GM18861 (cell line): Measurements from ENCODE around the gene ZNF296.

Source experiments
- ATAC-seq: cut with Tn5 transposase; IDR thresholded peaks from one replicate; pipeline ENCODE4 v1.9.1; 2021; ENCODE audit not compliant: unreplicated experiment

The ZNF296 gene

DNA sequence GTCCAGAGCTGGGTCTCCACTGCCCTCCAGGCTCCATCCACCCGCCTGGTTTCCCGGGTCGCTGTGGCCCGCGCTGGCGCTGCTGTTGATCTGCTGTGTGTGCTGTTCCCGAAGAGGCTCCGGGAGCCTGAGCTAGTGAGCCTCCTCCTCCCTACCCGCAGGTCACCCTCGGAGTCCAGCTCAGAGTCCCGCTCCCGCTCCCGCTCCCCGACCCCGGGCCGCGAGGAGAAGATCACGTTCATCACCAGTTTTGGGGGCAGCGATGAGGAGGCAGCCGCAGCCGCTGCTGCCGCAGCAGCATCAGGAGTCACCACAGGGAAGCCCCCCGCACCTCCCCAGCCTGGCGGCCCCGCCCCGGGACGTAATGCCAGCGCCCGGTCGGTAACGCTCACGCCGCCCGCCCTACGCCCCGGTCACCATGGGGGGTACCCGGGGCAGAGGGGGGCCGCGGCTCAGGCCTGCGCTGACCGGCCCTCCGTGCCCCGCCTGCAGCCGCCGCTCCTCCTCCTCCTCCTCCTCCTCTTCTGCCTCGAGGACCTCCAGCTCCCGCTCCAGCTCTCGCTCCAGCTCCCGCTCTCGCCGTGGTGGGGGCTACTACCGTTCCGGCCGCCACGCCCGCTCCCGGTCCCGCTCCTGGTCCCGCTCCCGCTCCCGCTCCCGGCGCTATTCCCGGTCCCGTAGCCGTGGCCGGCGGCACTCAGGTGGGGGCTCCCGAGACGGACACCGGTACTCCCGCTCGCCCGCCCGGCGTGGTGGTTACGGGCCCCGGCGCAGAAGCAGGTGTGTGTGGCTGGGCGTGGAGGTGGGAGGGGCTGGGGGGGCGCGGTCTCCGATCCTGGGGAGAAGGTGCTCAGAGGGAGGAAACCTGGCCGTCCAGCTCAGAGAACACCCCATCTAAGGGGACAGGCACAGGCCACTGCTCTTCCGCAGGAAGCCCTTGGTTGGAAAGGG lies 12.2 kb downstream of the ZNF296 start:
- no peak for ATAC-seq

DNA sequence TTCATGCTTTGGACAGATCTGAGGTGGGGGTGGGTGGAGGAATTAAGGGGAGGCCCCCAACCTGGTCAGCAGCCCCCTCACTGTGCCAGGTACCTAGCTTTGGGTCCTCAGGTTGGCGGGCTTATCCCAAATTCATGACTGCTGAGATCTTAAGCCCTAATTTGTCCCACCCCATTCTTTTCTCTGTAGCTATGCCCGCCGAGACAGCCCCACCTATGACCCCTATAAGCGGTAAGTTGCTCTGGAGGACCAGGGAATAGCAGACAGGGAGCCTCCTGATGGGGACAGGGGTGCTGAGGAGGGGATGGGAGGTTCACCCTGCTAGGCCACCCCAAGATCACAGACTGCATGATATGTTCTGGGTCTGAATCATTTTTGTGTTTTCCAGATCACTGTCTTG lies 14.3 kb downstream of the ZNF296 start:
- no peak for ATAC-seq

DNA sequence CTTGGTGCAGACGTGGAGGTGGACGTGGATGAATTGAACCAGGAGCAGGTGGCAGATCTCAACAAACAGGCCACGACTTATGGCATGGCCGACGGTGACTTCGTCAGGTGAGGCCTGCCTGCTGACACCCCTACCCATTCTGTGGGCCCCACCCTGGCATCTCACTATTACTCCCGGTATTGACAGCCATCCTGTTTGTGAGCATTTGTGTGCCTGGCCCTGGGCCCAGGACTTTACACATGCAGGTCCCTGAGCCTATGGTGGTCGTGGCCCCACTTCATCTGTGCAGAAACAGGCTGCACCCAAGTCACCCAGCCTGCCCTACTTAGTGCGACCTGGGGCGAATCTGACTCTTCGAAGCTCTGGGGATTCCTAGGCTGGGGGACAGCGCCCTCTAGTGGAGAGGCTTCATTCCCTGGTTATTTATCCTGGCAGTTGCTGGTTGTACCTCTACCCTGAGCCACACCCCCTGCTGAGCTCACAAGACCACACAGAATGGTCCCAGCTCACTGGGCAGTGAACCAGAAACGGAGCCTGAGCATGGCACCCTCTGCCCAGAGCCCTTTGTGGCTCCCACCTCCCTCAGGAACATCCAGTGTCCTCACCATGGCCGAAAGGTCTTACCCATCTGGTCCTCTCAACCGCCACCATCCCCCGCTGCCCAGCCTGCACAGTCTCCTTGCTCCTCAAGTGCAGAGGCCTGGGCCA lies 16.9 kb downstream of the ZNF296 start:
- ATAC-seq = no peak

DNA sequence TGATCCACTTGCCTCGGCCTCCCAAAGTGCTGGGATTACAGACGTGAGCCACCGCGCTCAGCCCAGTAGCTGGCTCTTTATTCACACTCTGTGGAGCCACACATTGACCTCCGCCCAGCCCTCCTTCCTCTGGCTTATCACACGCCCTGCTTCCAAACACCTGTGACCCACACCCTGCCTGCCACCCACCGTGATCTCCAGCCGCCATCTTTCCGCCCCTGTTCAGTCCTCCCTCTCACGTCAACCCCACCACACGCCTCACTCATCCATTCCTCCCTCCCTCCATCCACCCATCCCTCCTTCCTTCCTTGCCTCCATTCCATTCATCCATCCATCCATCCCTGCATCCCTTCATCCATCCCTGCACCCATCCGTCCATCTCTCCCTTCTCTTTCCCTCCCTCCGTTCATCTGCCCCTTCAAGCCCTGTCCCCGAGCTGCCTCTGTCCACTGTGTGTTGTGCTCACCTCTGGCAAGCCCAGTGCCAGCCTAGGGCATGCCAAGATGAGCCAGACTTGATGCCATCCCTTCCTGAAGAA lies 17.6 kb downstream of the ZNF296 start:
- ATAC-seq = no peak

DNA sequence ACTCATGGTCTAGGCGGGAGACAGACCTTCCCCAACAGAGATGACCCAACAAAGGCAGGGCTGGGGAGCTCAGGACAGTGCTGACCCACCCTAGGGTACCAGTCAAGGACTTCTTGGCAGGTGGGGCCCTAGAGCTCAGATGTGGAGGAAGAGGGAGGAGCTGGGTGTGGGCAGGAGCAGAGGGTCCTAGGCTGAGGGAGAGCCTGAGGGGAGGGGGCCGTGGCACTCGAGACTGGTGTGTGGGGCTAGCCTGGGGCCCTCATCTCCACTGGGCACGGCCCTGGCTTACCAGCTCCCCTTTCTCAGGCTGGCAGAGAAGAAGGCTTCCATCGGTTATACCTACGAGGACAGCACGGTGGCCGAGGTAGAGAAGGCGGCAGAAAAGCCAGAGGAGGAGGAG lies 18.8 kb downstream of the ZNF296 start:
- ATAC-seq = no peak

DNA sequence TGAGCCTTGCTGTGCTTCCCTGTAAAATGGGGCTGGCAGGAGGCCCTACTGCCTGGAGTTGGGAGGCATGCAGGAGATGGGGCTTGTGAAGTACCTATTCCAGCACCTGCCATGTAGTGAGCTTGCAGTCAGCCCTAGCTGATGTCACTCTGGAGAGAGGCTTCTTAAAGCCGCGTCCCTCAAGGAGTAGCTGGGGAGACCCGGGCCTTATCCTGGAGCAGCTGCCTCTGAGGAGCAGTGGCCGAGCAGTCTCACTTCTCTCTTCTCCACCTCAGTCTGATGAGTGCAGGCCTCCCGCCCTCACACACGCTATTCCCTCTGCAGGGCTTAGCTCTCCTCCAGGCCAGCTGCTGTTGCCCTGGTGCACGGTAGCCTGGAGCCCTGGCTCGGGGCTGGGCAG lies 19.4 kb downstream of the ZNF296 start:
- no peak for ATAC-seq

DNA sequence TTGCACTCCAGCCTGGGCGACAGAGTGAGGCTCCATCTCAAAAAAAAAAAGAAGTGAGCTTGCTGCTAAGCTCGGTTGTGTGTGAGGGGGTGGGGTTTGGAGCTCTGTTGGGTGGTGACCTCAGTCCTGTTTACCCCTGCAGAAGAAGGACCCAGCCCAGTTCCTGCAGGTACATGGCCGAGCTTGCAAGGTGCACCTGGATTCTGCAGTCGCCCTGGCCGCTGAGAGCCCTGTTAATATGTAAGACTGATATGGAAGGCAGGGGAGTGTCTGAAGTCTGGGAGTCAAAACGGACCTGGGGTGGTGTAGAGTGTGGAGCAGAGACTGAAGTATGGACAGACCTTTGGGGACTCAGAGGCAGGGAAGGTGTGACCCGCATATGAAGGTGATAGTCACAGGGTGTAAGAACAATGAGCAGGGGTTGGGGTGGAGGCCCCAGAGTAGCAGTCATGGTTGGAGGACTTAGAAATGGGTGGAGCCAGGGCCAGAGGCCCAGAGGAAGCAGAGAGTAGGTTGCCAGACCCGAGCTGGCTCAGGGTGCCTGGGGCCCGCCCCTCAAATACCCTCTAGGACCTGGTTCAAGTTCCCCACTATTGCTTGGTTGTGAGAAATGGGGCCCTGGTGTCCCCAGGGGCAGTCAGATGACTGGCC lies 24.2 kb downstream of the ZNF296 start:
- peak; percentile 62 for ATAC-seq

DNA sequence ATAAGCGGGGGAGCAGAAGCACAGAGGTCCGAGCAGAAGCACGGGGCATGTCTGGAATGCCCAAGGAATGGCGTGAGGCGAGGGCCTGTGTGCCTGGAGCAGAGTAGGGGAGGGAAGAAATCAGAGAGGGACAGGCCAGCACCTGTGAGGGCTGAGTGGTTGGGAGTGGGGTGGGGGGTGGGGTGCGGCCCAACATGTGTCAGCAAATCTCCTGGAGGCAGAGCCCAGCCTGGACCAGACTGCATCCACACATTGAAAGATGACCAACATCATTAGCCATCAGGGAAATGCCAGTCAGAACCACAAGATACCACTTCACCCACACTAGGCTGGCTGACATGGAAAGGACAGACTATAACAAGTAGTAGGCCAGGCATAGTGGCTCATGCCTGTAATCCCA lies 26.2 kb downstream of the ZNF296 start:
- no peak for ATAC-seq

DNA sequence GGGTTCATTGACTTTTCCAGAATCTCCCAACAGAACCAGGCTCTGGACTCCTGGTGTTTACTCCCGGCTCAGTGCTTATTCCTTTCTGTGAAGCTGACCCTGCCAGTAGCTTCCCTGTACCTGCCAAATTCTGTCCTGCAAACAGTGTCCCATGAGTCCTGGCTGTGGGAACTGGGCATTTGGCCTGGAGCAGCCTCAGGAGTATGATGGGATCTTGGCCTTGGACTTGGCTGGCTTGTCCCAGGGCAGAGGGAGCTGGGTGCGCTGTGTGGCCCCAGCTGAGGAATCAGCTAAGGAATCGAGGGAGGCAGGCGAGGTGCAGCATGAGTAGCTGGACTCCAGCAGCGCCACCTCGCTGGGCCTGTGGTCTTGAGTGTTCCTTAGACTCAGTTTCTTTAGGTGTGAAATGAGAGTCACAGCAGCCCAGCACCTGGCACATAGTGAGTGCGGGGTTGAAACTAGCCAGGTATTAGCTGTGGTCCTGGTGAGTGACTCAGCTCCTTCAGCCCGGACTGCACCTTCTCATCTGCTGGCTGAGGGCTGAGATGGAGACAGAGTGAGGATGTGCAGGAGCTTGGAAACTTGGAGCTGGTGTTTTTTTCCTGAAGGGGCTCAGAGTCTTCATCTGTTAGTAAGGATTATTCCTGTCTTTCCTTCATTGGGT lies 27.1 kb downstream of the ZNF296 start:
- ATAC-seq = no peak

DNA sequence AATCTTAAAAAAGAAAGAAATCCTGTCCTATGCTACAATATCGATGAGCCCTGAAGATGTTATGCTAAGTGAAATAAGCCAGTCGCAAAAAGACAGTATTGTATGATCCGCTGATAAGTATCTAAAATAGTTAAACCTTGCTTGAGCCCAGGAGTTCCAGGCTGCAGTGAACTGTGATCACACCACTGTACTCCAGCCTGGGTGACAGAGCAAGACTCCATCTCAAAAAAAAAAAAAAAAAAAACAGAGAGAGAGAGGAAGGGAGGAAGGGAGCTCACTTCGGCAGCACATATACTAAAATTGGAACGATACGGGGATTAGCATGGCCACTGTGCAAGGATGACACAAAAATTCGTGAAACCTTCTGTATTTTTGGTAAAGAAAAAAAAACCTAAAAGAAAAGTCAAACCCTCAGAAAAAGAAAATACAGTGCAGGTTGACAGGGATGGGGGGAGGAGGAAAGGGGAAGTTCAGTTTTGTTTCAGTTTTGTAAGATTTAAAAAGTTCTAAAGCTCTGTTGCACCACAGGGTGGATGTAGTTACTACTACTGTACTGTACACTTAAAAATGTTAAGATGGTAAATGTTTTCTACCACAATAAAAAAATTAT lies 29.0 kb downstream of the ZNF296 start:
- ATAC-seq = no peak

DNA sequence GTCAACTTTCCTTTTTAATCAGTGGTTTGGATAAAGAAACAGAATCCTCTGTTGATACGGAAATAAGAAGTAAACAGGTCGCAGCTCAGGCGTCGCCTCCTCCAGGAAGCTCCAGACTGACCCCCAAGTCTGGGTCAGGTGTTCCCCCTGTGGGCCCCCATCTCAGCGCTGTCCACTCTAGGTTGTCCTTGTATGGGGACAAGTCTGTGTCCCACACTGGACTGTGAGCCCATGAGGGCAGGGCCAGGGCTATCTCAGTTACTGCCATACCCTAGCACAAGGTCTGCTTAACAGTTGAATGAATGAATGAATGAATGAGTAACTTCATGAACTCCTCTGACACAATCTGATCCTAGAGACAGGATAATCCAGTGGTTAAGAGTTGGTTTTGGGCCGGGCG lies 29.9 kb downstream of the ZNF296 start:
- no peak for ATAC-seq

DNA sequence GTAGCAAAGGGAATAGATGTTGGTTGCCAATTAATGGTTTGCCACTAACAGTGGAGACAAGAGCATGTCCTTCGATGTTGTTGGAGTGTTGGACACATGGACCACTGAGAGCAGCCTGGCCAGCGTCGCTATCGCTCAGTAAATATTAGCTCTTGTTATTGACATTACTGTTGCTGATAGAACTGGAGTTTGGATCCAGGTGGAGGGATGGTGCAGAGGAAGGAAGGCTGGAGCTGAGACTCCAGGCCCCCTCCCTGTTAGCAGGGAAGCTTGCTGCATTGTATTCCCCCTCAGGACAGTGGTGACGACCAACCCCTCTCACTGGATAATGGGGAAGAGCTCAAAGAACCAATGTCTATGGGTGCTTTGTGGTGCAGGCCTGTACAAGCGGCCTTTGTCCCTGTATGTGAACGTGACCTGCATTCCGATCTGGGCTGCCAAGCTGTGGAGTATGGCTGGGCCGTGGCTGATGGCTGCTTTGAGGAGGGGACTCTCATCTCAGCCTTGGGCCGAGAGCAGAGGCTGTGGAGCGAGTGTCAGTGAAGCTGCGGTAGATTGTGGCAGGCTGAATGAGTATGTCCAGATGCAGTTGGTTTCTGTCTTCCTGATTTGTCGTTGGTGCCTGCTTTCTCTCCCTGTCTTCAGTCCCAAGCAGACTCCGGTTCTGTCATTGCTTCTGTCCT lies 30.5 kb downstream of the ZNF296 start:
- no peak for ATAC-seq

DNA sequence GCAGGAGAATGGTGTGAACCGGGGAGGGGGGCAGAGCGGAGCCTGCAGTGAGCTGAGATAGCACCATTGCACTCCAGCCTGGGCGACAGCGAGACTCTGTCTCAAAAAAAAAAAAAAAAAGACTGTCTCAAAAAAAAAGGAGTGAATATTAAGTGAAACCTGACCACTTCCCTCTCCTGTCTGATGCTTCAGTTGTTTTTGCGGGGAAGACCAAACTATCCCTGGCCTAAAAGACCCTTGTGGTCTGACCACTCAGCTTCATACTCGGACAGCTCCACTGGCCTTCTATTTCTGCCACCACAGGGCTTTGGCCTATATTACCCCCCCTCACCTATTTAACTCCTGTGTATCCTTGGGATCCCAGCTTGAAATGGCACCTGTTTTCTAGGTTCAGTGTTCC lies 35.2 kb downstream of the ZNF296 start:
- no peak for ATAC-seq

DNA sequence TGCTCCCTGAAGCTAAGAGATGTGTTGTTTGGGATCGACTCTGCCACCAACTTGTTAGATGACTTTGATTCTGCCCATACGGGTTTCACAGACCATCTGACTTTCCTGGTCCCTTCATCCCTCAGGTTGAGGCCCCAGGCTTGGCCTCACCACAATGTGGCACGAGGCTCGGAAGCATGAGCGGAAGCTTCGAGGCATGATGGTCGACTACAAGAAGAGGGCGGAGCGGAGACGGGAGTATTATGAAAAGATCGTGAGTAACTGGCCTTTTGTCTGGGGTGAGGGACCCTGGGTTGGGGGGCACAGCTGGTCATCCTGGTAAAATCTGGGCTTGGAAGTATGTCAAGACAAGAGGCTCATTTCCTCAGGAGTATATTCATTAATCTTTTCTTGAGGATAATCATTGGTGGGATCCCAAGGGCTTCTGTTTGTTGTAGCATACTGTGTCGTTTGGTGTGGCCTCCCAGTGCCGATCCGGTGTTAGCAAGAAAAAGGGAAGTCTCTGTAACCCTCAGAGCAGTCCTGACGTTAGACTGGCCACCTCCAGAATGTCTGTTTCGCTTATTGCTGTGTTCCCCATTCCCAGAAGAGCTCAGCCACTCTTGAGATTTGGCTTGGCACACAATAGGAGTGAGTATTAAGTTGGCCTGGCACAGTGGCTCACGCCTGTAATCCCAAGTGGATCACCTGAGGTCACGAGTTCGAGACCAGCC lies 36.1 kb downstream of the ZNF296 start:
- no peak for ATAC-seq

DNA sequence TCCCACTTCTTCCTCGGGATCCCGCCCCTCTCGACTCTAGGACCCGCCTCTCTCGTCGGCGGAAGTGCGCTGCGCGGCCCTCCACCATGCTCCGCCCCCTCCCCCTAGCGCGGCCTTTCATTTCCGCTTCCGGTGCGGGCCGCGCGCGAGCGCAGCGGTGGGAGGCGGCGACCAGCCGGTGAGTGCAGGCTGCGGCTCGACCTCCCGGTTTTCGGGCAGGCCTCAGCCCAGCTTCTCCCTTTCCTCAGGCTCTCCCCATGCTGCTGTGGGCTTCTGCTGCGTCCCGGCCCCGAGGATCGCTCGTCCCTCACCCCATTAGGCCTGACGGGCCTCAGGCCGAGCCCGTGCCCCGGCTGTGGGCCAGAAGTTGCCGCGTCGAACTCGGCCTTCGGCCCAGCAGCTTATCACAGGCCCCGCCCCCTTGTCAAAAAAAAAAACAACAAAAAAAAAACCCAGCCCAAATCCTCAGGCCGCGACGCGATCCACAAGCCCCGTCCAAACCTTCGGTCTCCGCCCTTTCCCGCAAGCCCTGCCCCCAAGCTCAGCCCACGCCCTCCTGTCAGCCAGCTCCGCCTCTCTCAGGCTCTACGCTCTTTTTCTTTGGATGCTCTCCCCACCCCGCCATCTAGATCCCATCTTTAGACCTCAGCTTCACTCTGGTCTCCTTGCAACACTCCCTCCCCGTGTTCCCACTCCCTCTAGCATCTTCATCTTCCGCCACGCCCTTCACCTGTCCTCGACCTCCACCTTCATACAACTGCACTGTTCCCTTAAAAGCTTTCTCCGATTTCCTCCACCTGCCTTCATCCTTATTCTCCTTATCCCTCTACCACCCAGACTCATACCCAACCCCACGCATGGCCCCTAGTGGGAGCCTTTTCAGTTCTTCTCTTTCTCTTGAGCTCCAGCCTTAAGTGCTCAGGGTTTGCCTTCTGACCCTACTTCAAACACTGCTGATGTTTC lies 37.1 kb downstream of the ZNF296 start, which contains the start of gene CLASRP:
CLASRP (plus strand) TSS at position 115 of the 963 bp plus-strand sequence. CDS start 1,168 bp downstream, outside the sequence.
- peak; percentile 72 for ATAC-seq

DNA sequence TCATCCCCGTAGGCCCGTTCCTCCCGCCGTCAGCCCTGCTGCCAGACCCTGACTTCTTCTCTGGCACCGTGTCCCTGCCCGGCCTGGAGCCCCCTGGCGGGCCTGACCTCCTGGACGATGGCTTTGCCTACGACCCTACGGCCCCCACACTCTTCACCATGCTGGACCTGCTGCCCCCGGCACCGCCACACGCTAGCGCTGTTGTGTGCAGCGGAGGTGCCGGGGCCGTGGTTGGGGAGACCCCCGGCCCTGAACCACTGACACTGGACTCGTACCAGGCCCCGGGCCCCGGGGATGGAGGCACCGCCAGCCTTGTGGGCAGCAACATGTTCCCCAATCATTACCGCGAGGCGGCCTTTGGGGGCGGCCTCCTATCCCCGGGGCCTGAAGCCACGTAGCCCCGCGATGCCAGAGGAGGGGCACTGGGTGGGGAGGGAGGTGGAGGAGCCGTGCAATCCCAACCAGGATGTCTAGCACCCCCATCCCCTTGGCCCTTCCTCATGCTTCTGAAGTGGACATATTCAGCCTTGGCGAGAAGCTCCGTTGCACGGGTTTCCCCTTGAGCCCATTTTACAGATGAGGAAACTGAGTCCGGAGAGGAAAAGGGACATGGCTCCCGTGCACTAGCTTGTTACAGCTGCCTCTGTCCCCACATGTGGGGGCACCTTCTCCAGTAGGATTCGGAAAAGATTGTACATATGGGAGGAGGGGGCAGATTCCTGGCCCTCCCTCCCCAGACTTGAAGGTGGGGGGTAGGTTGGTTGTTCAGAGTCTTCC lies 38.7 kb downstream of the ZNF296 start:
- ATAC-seq = no peak

DNA sequence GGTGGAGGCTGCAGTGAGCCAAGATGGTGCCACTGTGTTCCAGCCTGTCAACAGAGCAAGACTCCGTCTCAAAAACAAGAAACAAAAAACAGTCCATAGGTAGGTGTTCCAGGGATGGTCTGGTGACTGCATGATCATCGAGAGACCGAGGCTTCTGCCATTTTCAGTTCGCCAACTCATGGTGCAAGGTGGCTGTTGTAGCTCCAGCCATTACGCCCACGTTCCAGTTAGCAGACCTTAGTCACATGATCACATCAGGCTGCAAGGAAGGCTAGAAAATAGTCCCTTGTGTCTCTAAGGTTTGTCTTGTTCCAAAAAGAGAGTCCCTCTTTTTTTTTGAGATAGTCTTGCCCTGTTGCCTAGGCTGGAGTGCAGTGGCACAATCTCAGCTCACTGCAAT lies 40.5 kb downstream of the ZNF296 start:
- no peak for ATAC-seq
